Measurements from ENCODE around the gene TPK1.
A peak's percentile ranks its signal among the peaks of the same experiment; 100 is the strongest.
"Not testable (repeated sequence)": the region's sequence is repeated elsewhere in the genome, so short reads cannot be mapped to it uniquely, and the experiment has no call there.

The TPK1 gene

GRCh38 chr7:144470078-144470477, 365.8 kb downstream of the TPK1 start:
- no peak for DNase-seq

GRCh38 chr7:144468990-144469732, 366.7 kb downstream of the TPK1 start:
- DNase-seq = no peak

- DNase-seq = no peak
These were observed 376.2 kb downstream of the TPK1 start for GRCh38 chr7:144459635-144460034.

DNA sequence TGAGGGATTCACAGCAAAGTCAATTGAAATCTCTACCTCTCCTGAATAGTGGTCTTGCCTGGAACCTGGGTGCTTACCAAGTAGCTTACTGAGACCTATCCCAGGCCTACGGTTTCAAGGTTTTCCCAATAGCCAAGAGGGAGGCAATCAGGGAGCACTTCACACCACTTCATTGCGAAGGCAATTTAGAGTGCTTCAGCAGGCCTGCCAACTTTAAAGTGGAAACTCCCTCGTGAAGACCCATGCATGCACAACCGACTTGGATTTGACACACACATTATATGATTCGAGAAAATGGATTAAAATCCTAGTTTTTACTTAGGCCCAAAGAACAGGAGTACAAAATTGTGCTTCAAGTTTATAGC, 380.8 kb downstream of the TPK1 start:
- DNase-seq = no peak

DNA sequence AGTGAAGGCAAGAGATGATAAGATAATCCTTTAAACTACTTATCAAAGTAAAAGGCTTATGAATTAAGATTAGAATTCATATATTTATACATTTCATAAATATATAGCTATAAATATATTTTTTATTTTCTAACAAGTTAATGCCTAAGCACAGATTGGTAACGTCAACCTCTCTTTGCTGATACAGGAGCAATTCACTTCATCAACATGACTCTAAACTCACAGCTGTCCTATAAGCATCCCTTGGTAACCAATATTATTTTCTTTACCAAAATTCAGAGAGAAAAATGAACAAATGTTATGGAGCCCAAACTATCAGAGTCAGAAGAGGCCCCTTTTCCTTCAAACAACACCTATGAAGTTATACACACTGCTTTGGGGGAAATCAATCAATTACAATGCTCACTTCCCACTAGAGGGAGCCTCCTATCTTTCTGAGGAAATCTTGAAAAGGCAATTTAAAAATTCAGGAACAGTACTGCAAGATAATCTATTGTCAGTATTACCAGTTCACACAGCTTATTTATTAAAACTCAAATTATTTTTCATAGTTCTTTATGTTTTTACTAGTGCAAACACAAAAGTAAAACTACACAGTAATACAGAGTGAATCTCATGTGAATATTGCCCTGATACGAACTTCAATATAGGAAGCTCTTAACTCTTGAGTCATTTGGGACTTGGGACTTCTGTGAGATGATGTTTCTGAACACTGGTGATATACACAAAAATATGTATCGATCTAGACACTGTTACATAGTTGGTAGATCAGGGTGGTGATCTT, 381.4 kb downstream of the TPK1 start:
- DNase-seq = no peak

DNA sequence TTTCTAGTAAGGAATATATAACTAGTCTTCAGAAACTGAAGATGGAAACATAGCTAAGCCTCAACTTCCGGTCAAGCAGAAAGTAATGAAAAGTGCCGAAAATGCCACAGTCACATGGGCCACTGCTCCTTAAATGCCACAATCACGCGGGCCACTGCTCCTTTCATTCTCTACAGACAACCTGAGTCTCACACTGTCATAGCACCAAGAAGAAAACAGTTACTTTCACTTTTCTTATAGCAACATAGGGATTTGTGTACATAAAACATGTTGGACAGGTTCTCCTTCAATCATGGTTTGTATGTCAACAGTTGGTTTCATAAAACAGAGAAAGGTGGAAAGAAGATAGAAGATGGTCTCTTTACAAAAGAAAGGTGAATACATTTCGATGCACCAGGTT, 383.8 kb downstream of the TPK1 start:
- no peak for DNase-seq

DNA sequence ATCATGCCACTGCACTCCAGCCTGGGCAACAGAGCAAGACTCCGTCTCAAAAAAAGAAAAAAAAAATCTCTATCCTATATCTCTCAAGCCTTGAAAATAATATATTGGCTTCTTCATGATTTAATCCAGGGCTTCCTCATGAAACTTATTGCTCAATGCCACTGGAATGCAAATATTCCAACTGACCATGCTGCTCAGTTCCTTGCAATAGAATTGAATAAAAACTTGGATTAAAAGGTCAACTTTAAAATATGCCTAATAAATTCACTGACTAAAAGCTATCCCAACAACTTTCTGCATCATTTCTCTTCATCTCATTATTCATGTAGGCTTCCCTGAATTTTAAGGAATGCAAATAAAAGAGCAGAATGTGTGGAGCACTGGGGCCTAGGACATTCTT, 390.3 kb downstream of the TPK1 start:
- no peak for DNase-seq

- DNase-seq = no peak
These were observed 396.1 kb downstream of the TPK1 start for GRCh38 chr7:144439717-144440205.

DNA sequence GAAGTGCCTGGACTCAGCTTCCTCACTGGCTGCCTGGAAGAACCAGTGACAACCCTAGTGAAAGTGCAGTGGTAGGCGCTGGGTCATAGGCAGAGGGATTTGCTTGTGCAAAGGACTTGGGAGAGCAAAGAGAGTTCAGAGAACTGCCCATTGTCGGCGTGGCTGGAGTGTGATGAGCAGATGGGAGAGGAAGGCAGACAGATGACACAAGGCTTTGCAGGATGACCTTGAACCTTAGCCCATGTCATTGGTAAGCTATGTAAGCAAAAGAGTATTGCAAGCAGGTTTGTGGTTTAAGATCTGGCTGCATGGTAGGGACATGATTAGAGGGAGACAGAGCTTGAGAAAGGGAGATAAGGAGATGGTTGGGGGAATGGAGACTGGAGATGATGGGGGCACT, 397.1 kb downstream of the TPK1 start:
- DNase-seq = no peak

DNA sequence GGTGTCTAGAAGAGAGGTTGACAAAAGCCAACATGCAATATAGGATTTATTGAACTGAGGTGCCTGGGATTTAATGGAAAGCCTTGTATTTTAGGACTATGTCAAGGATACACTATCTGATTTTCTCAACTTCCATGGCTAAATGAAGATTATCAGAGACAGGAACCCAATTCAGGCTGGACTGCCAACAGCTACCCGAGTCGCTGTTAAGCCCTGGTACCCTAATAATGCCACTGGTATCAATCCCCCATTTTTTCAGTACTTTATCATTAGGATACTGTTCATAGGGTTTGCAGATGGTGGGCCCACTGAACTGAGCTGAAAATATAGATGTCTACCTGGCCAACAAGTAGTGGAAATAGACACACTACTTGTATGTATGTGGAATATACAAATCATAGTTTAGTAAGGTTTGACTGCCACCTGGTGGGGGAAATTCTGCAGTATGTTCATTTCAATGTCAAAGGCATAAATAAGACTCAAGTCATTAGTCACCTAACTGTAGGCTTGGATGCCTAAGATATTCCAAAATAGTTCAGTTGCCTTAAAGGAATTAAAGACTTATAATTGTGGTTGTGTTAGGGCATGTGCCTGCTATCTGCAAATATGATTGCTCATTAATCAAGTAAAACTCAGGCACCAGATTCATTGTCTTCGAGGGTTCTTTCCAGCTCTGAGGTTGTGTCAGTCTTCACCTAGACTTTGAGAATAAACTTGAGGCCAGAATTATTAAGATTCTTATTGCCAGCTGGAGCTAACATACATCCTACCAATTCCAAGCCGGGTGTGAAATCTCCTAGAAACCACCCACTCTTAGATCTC, 398.3 kb downstream of the TPK1 start:
- DNase-seq = peak; percentile 37

DNA sequence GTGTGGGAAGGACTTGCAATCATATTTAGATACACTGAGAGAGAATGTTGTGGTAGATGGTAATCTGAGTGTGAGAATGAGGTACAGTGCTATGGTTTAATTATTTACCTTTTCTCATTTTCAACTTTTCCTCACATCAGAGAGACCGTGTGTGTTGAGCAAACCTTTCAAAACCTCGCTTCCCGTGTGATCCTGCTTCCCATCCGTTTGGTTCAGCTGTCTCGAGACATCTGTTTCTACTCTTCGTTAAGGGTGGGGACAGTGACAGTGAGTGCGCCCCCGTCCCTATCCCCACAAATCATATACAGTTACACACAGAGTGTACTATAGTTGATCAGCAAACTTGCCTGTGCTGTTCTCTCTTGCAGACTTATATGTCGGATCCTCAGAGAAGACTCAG, 399.4 kb downstream of the TPK1 start:
- no peak for DNase-seq

- DNase-seq = no peak
These were observed 407.4 kb downstream of the TPK1 start for GRCh38 chr7:144428431-144428830.

GRCh38 chr7:144427539-144427938, 408.3 kb downstream of the TPK1 start:
- DNase-seq = not testable (repeated sequence)

DNA sequence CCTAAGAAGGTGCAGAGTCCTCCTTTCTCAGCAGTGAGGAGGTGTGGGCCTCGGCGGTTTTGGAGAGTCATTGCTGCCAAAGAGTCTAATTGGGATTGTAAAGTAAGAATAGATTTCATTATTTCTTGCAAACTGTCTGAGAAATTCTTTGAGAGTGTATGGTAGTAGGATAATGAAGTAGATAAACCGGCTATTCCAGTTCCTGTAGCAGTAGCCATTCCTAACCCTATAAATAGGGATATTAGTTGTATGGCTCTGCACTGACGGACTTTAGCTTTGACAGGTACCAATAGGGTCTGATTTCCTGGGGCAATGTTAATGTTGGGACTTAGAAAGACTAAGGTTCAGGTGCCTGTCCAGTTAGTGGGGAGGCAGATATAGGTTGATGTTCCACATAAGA, 416.9 kb downstream of the TPK1 start:
- not testable (repeated sequence) for DNase-seq

GRCh38 chr7:144416341-144416740, 419.5 kb downstream of the TPK1 start:
- DNase-seq = no peak

DNA sequence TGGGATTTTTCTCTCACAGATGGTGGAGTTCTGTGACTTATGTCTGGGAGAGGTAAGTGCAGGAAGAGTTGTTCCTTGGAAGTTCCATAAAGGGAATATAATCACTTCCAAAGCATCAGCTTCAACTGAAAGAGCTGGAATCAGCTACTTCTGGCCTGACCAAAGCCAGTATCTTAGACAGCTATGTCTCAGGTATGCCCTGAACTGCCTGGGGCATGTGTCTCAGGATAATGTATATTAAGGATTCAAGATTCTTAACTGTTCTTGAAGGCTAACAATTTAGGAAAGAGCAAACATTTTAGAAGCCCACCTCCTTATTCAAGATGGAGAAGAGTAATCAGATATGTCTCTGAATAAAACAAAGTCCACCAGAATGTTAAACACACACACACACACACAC, 420.0 kb downstream of the TPK1 start:
- no peak for DNase-seq

- DNase-seq = no peak
These were observed 421.0 kb downstream of the TPK1 start for GRCh38 chr7:144414815-144415214.

GRCh38 chr7:144410441-144410840, 425.4 kb downstream of the TPK1 start:
- DNase-seq = no peak

DNA sequence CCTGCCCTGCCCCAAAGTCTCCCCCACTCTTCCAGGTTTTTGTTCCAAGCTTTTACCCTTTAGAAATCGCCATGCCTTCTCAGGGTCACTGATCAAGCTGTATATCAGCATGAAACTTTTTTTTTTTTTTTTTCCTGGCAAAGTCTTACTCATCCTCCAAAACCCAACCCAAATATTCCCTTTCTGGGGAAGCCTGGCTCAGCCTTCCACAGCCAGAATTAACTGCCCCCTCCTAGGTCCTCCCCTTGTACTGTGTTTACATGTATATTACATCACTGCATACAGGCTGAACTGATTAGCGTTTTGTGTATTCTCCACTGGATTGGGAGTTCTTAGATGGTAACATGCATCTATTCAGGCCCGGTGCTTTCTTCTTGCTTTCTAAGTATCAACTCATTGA, 427.7 kb downstream of the TPK1 start:
- no peak for DNase-seq

- no peak for DNase-seq
These were observed 428.5 kb downstream of the TPK1 start for GRCh38 chr7:144407266-144407931.

- DNase-seq = no peak
These were observed 430.9 kb downstream of the TPK1 start for GRCh38 chr7:144404946-144405345.

DNA sequence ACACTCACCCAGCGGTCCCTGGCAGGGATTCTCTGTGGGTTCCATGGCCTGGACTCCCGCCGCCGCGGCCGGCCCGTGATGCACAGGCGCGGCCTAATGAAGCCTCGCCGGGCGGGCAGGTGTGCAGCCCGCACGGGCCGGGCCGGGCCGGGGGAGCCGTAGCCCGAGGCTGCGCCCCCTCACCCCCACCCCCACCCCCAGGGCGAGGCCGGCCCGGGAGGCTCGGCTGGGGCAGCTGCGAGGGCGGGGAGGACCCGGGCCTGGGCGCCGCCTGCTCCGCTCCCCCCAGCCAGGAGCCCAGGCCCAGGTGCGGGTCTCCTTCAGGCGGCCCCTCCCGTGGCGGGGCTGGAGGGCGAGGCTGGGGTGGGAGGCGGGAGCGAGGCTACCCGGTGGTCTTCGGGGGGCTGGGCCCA, 432.2 kb downstream of the TPK1 start, which contains the start of gene NOBOX:
NOBOX (minus strand) TSS at position 45 of the 413 bp plus-strand sequence.
- no peak for DNase-seq

- no peak for DNase-seq
These were observed 432.8 kb downstream of the TPK1 start for GRCh38 chr7:144403102-144403501.
